ENCODE data around the gene EVPLL. TPM values are rescaled to one million over a fixed set of nuclear protein-coding genes. Genes with fewer than 3 reads are reported as not detected.
A peak's percentile ranks its signal among the peaks of the same experiment; 100 is the strongest.

EVPLL gene
- total and polyA plus RNA-seq, 9 of the 15 experiments (the other 6 are each of a cell fraction or from before 2014, with no cell fraction given): not detected

- TF ChIP-seq SFPQ (IDR thresholded peaks at IDR 0.05; ENCODE audit: low read depth, low read length): no peak
Observed at GRCh38 chr17:18356624-18357023, 21.0 kb upstream of the EVPLL start (continued).

- WGBS (ENCODE audit: insufficient coverage, low coverage, missing lambda C conversion rate): 84% methylated on average over 7 of the region's 8 CpGs
- Histone ChIP-seq H3K9ac (ENCODE audit: insufficient read depth in 1 of 2, low read depth in 2 of 2, low read length in 2 of 2) (no peak overlapping the region), H3K4me2 (ENCODE audit: insufficient read depth, low read length) (no peak overlapping the region), H3K27me3 (ENCODE audit: control insufficient read depth in 2 of 2, insufficient read depth in 2 of 2, low read length in 2 of 2) (no peaks in the 10 kb centered on the region), H3K4me1 (replicated peaks in 1 of 2; ENCODE audit: control insufficient read depth in 2 of 2, insufficient read depth in 2 of 2, low read length in 2 of 2) (peaks cover 0 to 14% of the 10 kb centered on the region in 2 experiments; a peak in 2 of 5 replicates), H3K9me1 (ENCODE audit: control insufficient read depth, insufficient read depth, low read length) (no peaks in the 10 kb centered on the region), H3K27ac (ENCODE audit: extremely low read depth, low read depth, low read length) (no peak overlapping the region), H3K9me3 (replicated peaks; ENCODE audit: control insufficient read depth, insufficient read depth, low read depth, low read length) (no peaks in the 10 kb centered on the region), H3K4me3 (no peak overlapping the region), H3K79me2 (ENCODE audit: control insufficient read depth, insufficient read depth, low read length) (peaks cover 18% of the 10 kb centered on the region), H3K36me3 (ENCODE audit: control insufficient read depth, insufficient read depth, low read length) (peaks cover 11% of the 10 kb centered on the region; the same call in 1 of the 3 replicates), H4K20me1 (replicated peaks; ENCODE audit: control insufficient read depth, insufficient read depth, low read length) (no peaks in the 10 kb centered on the region), H2AFZ (ENCODE audit: low read depth, low read length) (no peak overlapping the region)
- no peak for FAIRE-seq
- no peak for DNase-seq (ENCODE audit: extremely low read depth in 1 of 4, low spot score in 3 of 4)
- intact Hi-C loops (cut with micrococcal nuclease): no loop called here
- BruUV-seq (replicated peaks): no TSS peak
- CTCF ChIA-PET (ENCODE audit: low intra/inter-chr PET ratio): no interaction called here
- POLR2A ChIA-PET: no interaction called here
- in situ Hi-C loops (cut with MboI): no loop called here
- no peak for ATAC-seq
- TF ChIP-seq KDM1A (IDR thresholded peaks at IDR 0.05): peak; percentile 81 to 84
- TF ChIP-seq MITF (IDR thresholded peaks at IDR 0.05): no peak
- TF ChIP-seq ZNF584 (CRISPR knock-in tag; IDR thresholded peaks at IDR 0.05; ENCODE audit: low read depth): no peak
- TF ChIP-seq ZBTB17 (CRISPR knock-in tag; IDR thresholded peaks at IDR 0.05): no peak
- no peak for TF ChIP-seq NCOA6 (IDR thresholded peaks at IDR 0.05)
- TF ChIP-seq HDAC1 (IDR thresholded peaks at IDR 0.05): 0 out of 4 replicates have a peak, but pooled peaks of 1 of the 2 experiments have one; percentile 31
- no peak for TF ChIP-seq ZNF785 (CRISPR knock-in tag; IDR thresholded peaks at IDR 0.05)
- no peak for TF ChIP-seq POLR2AphosphoS5 (IDR thresholded peaks at IDR 0.05; ENCODE audit: control insufficient read depth, insufficient read depth, low read depth, low read length)
- no peak for TF ChIP-seq PHB (CRISPR knock-in tag; IDR thresholded peaks at IDR 0.05)
- TF ChIP-seq PRPF4 (IDR thresholded peaks at IDR 0.05; ENCODE audit: insufficient read depth, low read depth, low read length, poor library complexity, severe bottlenecking): no peak
- TF ChIP-seq RBBP5 (IDR thresholded peaks at IDR 0.05; ENCODE audit: borderline replicate concordance, insufficient read depth, low read length, poor library complexity, severe bottlenecking): no peak
- no peak for TF ChIP-seq BRD9 (IDR thresholded peaks at IDR 0.05; ENCODE audit: low read depth, partially characterized antibody)
- TF ChIP-seq RNF2 (IDR thresholded peaks at IDR 0.05): no peak
- TF ChIP-seq MTA1 (IDR thresholded peaks at IDR 0.05; ENCODE audit: borderline replicate concordance): no peak
- peak in 1 of 2 experiments; percentile 48; a peak in 1 of 4 replicates for TF ChIP-seq RCOR1 (IDR thresholded peaks at IDR 0.05; ENCODE audit: borderline replicate concordance in 1 of 2, low read depth in 2 of 2, low read length in 2 of 2)
- no peak for TF ChIP-seq ZNF212 (CRISPR knock-in tag; IDR thresholded peaks at IDR 0.05)
- no peak for TF ChIP-seq HDAC6 (IDR thresholded peaks at IDR 0.05; ENCODE audit: low read depth, low read length)
- TF ChIP-seq NFATC3 (IDR thresholded peaks at IDR 0.05): no peak
- no peak for TF ChIP-seq EWSR1 (IDR thresholded peaks at IDR 0.05; ENCODE audit: borderline replicate concordance, low read depth, partially characterized antibody)
- TF ChIP-seq FOXP1 (CRISPR knock-in tag; IDR thresholded peaks at IDR 0.05): no peak
Observed at GRCh38 chr17:18360518-18360917, 17.1 kb upstream of the EVPLL start.

Data from K562 (cell line).